Measurements from ENCODE around the gene JAKMIP3. TPM values are rescaled to one million over a fixed set of nuclear protein-coding genes. Genes with fewer than 3 reads are reported as not detected.

The JAKMIP3 gene
- total RNA-seq, 1 donor from 2014 or later, result 1.4 TPM

DNA sequence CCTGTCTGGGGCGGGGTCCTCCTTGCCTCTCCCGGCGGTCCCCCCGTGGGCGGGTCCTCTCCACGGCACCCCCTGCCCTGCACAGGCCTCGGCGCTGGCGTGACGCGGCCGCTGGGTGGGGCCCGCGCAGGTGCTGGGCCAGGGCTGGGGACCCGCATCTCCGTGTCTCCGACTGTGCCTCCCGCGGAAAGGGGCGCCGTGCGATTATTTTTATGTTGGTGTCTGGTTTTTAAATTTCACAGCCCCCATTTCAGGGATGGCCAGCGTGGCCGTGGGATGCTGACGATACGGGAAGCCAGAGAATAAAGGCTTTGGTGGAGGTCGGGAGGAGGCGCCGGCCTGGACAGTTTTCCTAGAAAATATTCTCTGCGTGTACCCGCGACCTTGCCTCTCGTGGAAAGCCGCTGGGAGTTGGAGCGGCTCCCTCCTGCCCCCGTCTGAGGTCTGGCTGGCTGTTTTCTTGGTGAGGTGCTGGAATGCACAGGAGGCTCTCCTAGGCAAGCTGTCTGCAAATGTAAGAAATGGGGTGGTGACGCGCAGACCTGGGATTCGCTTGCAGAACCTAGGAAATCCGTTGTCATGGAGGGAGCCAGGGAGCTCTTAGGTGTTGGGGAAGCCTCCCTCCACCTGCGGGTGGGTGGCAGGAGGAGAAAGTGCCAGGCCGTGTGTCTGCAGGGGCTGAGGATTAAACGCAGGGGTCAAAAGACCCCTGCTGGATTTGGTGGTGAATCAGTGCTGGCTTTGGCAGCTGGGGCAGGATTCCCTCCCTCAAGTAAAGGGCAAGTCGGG, 28.7 kb upstream of the JAKMIP3 start:
- TF ChIP-seq, protein P1, sequence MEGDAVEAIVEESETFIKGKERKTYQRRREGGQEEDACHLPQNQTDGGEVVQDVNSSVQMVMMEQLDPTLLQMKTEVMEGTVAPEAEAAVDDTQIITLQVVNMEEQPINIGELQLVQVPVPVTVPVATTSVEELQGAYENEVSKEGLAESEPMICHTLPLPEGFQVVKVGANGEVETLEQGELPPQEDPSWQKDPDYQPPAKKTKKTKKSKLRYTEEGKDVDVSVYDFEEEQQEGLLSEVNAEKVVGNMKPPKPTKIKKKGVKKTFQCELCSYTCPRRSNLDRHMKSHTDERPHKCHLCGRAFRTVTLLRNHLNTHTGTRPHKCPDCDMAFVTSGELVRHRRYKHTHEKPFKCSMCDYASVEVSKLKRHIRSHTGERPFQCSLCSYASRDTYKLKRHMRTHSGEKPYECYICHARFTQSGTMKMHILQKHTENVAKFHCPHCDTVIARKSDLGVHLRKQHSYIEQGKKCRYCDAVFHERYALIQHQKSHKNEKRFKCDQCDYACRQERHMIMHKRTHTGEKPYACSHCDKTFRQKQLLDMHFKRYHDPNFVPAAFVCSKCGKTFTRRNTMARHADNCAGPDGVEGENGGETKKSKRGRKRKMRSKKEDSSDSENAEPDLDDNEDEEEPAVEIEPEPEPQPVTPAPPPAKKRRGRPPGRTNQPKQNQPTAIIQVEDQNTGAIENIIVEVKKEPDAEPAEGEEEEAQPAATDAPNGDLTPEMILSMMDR (IDR thresholded peaks at IDR 0.05; ENCODE audit: unreplicated experiment), result no peak
- no peak overlapping the region for H3K27ac Mint-ChIP-seq
- DNase-seq (ENCODE audit: low spot score in 2 of 2, unreplicated experiment in 2 of 2), result no peak

DNA sequence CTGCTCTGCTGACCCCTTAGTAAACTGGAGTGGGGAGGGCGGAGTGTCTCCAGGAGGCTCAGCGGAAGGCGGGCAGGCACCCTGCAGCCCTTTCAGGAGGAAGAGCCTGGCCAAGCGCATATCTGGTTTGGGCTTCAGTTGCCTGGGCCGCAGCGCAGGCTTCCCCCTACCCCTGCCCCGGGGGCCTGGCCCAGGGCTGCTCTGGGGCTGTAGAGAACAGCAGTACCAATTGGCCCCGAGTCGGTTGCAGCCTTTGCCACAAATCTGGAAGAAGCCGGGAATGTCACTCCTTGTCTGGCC, 28.1 kb upstream of the JAKMIP3 start:
- H3K9me3 Mint-ChIP-seq, result no peaks in the 10 kb centered on the region
- no peak overlapping the region for H3K27ac Mint-ChIP-seq
- TF ChIP-seq, protein P1 (IDR thresholded peaks at IDR 0.05; ENCODE audit: unreplicated experiment), result no peak
- peaks cover 93% of the 10 kb centered on the region for H3K27me3 Mint-ChIP-seq (ENCODE audit: low read depth)
- no peak for DNase-seq (ENCODE audit: low spot score in 2 of 2, unreplicated experiment in 2 of 2)
- H3K36me3 Mint-ChIP-seq, result no peaks in the 10 kb centered on the region
- peaks cover 9% of the 10 kb centered on the region for H3K4me1 Mint-ChIP-seq
- peak overlapping the region; percentile 73 for H3K4me3 Mint-ChIP-seq

More for the DNA sequence above, 28.7 kb upstream of the JAKMIP3 start:
- H3K4me1 Mint-ChIP-seq, result peaks cover 9% of the 10 kb centered on the region
- peak overlapping the region; percentile 73 for H3K4me3 Mint-ChIP-seq
- H3K36me3 Mint-ChIP-seq, result no peaks in the 10 kb centered on the region
- peaks cover 93% of the 10 kb centered on the region for H3K27me3 Mint-ChIP-seq (ENCODE audit: low read depth)
- no peaks in the 10 kb centered on the region for H3K9me3 Mint-ChIP-seq

DNA sequence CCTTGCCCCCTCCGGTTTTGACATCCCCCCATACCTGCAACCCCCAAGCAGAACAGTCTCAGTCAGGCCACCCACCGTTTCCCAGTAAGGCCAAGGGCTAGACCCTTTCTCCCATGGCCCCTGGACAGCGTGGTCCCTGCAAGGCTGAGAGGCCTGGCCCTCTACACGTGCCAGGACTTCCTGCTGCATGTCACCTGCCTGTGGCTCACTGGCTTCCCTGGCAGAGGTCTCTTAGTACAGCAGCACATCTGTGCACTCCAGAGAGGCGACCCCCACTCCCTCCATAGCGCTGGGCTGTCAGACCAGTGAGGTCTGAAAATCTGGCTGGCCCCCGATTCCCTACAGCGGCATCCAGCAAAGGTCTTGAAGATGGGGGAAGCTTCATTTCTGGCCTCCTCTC, 26.4 kb upstream of the JAKMIP3 start:
- H3K9me3 Mint-ChIP-seq, result no peaks in the 10 kb centered on the region
- no peak for DNase-seq (ENCODE audit: low spot score in 2 of 2, unreplicated experiment in 2 of 2)
- H3K27me3 Mint-ChIP-seq (ENCODE audit: low read depth), result peaks cover 93% of the 10 kb centered on the region
- H3K4me1 Mint-ChIP-seq, result peaks cover 9% of the 10 kb centered on the region
- H3K36me3 Mint-ChIP-seq, result no peaks in the 10 kb centered on the region
- H3K27ac Mint-ChIP-seq, result no peak overlapping the region
- TF ChIP-seq, protein P1 (IDR thresholded peaks at IDR 0.05; ENCODE audit: unreplicated experiment), result no peak
- H3K4me3 Mint-ChIP-seq, result no peak overlapping the region

DNA sequence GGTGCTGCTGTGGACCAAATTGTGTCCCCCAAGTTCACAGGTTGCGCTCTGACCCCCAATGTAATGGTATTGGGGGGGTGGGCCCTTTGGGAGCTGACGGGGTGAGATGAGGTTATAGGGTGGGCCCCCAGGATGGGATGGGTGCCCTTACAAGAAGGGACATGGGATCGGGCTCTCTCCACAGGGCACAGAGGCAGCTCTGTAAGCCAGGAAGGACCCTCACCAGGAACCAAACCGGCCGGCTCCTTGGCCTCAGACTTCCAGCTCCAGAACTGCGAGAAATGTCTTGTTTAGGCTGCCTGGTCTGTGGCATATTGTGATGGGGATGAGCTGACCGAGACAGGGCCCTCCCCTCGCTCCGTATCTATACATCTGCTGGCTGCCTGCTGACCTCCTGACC, 25.7 kb upstream of the JAKMIP3 start:
- DNase-seq (ENCODE audit: low spot score in 2 of 2, unreplicated experiment in 2 of 2), result no peak
- TF ChIP-seq, protein P1 (IDR thresholded peaks at IDR 0.05; ENCODE audit: unreplicated experiment), result no peak

DNA sequence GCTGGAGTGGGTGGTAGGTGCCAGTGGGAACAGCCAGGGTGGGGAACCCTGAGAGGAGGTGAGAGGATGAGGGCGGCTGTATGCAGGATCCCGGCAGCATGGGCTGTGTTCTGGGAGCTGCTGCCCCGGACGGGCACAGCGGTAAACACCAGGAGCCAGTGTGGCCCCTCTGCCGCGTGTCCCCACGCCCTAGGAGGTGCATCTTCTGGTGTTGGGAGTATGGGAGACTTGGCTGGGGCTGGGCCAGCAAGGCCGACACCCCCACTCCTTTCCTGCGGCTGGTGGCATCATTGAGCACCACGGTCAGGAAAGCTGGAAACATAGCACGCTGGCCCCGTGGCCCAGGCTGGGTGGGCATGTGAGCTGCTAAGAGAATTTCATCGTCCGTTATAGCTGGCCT, 24.4 kb upstream of the JAKMIP3 start:
- H3K27me3 Mint-ChIP-seq (ENCODE audit: low read depth), result peaks cover 89% of the 10 kb centered on the region
- no peak for DNase-seq (ENCODE audit: low spot score in 2 of 2, unreplicated experiment in 2 of 2)
- no peak overlapping the region for H3K4me3 Mint-ChIP-seq
- H3K9me3 Mint-ChIP-seq, result no peaks in the 10 kb centered on the region
- TF ChIP-seq, protein P1 (IDR thresholded peaks at IDR 0.05; ENCODE audit: unreplicated experiment), result no peak
- peaks cover 7% of the 10 kb centered on the region for H3K4me1 Mint-ChIP-seq
- H3K27ac Mint-ChIP-seq, result no peak overlapping the region
- H3K36me3 Mint-ChIP-seq, result no peaks in the 10 kb centered on the region

More for the DNA sequence above, 25.7 kb upstream of the JAKMIP3 start:
- no peaks in the 10 kb centered on the region for H3K9me3 Mint-ChIP-seq
- H3K27me3 Mint-ChIP-seq (ENCODE audit: low read depth), result peaks cover 93% of the 10 kb centered on the region
- no peaks in the 10 kb centered on the region for H3K36me3 Mint-ChIP-seq
- H3K4me3 Mint-ChIP-seq, result no peak overlapping the region
- H3K27ac Mint-ChIP-seq, result no peak overlapping the region
- H3K4me1 Mint-ChIP-seq, result peaks cover 9% of the 10 kb centered on the region

All from mesothelial cell of epicardium (in vitro differentiated cells).